Measurements from ENCODE around the gene NUDT9. TPM values are rescaled to one million over a fixed set of nuclear protein-coding genes. Genes with fewer than 3 reads are reported as not detected.
A peak's percentile ranks its signal among the peaks of the same experiment; 100 is the strongest.
"Not testable (repeated sequence)": the region's sequence is repeated elsewhere in the genome, so short reads cannot be mapped to it uniquely, and the experiment has no call there.

NUDT9 gene
- total and polyA plus RNA-seq, 7 experiments from 2014 or later: 9.7 to 22.8 (median 16.0) TPM

- Mint-ChIP-seq H3K4me1 (peaks cover 0 to 9% (median 5%) of the 10 kb centered on the region in 7 donors), H3K4me3 (no peak overlapping the region), H3K27ac (no peak overlapping the region), H3K27me3 (peaks cover 0 to 3% (median 0%) of the 10 kb centered on the region in 5 donors), H3K36me3 (no peaks in the 10 kb centered on the region), H3K9me3 (no peaks in the 10 kb centered on the region)
- DNase-seq (no peak), ATAC-seq (no peak)
- Histone ChIP-seq H3K4me3 (ENCODE audit: low read length) (no peak overlapping the region), H3K9me3 (ENCODE audit: control insufficient read depth in 2 of 3, low read length in 3 of 3) (peaks cover 0 to 6% (median 0%) of the 10 kb centered on the region in 3 experiments), H3K27ac (ENCODE audit: low read depth, low read length) (no peak overlapping the region), H3K4me1 (ENCODE audit: control insufficient read depth in 2 of 2, insufficient read depth in 2 of 2, low read length in 2 of 2) (no peaks in the 10 kb centered on the region), H3K27me3 (ENCODE audit: control insufficient read depth in 2 of 2, insufficient read depth in 2 of 2, low read length in 2 of 2) (no peaks in the 10 kb centered on the region), H3K36me3 (ENCODE audit: control insufficient read depth in 2 of 3, insufficient read depth in 3 of 3, low read length in 3 of 3) (no peaks in the 10 kb centered on the region)
- intact Hi-C loops (cut with micrococcal nuclease): loop anchor here (5.0 to 10.0 kb wide), 5 partner anchors 464 to 1198 kb away; partner anchors contain the start of genes AFF1 (in 1 of the 2), HERC3 (in 1 of the 2), HERC6 (in 1 of the 2) and PPM1K (in 1 of the 2)
- ChIA-PET POLR2A (no interaction called here), CTCF (no interaction called here)
Measured at GRCh38 chr4:87399148-87399547, 23.2 kb upstream of the NUDT9 start.

DNA sequence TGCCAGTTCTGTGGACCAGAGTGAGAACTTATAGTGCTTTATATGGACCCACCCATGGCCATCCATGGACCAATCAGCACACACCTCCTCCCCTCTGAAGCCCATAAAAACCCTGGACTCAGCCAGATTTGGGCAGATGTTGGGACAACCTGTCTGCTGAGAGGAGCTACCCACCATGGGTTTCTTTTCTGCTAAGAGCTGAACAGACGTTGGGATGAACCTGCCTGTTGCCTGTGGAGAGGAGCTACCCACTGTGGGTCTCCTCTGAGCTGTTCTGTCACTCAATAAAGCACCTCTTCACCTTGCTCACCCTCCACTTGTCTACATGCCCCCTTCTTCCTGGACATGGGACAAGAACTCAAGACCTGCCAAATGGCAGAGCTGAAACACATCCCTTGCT lies 22.4 kb upstream of the NUDT9 start:
- H3K27ac Mint-ChIP-seq: no peak overlapping the region

DNA sequence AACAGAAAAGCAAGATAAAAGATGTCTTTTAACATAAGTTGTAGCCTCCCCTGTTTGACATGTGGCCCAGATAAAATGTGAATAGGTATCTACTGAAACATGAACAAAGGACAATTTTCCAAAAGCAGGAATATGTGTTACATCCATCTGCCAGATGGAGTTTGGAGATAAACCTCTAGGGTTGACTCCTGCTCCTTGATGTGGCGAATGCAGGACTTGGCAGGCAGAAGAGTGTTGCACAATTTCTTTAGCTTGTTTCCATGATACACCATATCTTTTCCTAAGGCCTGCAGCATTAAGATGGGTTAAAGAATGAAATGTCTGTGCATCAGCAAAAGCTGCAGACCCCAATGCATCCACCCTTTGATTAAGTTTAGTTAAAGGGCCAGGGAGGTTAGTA lies 18.6 kb upstream of the NUDT9 start:
- not testable (repeated sequence) for H3K36me3 Mint-ChIP-seq, DNase-seq

More for the DNA sequence above, 22.4 kb upstream of the NUDT9 start:
- Mint-ChIP-seq H3K4me1 (peaks cover 0 to 4% (median 1%) of the 10 kb centered on the region in 7 donors), H3K27me3 (peaks cover 0 to 6% (median 0%) of the 10 kb centered on the region in 5 donors), H3K36me3 (no peaks in the 10 kb centered on the region), H3K9me3 (no peaks in the 10 kb centered on the region), H3K4me3 (no peak overlapping the region)
- no peaks in the 10 kb centered on the region for H3K36me3 ChIP-seq (ENCODE audit: control insufficient read depth in 2 of 3, insufficient read depth in 3 of 3, low read length in 3 of 3)
- ATAC-seq: no peak
- no peak overlapping the region for H3K4me3 ChIP-seq (ENCODE audit: low read length)
- ChIA-PET CTCF (no interaction called here), POLR2A (interaction anchor here (1.0 kb wide), 1 partner anchor 9 kb away, joined by 4 read pairs; the partner anchor contains the start of gene HSD17B11)
- H3K27ac ChIP-seq (ENCODE audit: low read depth, low read length): no peak overlapping the region
- DNase-seq: no peak
- H3K27me3 ChIP-seq (ENCODE audit: control insufficient read depth in 2 of 2, insufficient read depth in 2 of 2, low read length in 2 of 2): no peaks in the 10 kb centered on the region
- intact Hi-C loops (cut with micrococcal nuclease): loop anchor here (5.0 to 10.0 kb wide), 5 partner anchors 465 to 1197 kb away; partner anchors contain the start of genes AFF1 (in 1 of the 2), HERC3 (in 1 of the 2), HERC6 (in 1 of the 2) and PPM1K (in 1 of the 2)
- peaks cover 0 to 6% (median 0%) of the 10 kb centered on the region in 3 experiments for H3K9me3 ChIP-seq (ENCODE audit: control insufficient read depth in 2 of 3, low read length in 3 of 3)
- no peaks in the 10 kb centered on the region for H3K4me1 ChIP-seq (ENCODE audit: control insufficient read depth in 2 of 2, insufficient read depth in 2 of 2, low read length in 2 of 2)

DNA sequence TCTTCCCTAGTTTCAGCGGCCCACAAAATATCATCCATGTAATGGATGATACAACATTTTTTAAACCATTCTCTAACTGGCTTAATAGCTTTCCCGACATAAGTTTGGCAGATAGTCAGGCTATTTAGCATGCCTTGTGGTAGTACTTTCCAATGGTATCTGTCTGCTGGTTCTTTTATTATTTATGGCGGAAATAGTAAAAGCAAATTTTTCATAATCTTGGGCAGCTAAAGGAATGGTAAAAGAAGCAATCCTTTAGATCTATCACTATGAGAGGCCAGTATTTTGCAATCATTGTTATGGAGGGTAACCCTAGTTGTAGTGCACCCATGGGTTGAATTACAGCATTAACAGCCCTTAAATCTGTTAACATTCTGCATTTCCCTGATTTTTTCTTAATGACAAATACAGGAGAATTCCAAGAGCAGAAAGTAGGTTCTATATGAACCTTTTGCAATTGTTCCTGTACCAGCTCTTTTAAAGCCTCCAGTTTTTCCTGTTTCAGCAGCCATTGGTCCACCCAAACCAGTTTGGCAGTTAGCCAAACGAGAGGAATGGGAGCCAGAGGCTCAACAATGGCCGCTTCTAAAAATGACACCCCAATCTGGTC lies 17.1 kb upstream of the NUDT9 start:
- peaks cover 14 to 23% (median 18%) of the 10 kb centered on the region in 5 donors for H3K27me3 Mint-ChIP-seq
- H3K27ac Mint-ChIP-seq: no peak overlapping the region
- Histone ChIP-seq H3K9me3 (ENCODE audit: control insufficient read depth in 2 of 3, low read length in 3 of 3) (no peaks in the 10 kb centered on the region), H3K27me3 (ENCODE audit: control insufficient read depth in 2 of 2, insufficient read depth in 2 of 2, low read length in 2 of 2) (no peaks in the 10 kb centered on the region), H3K27ac (ENCODE audit: low read depth, low read length) (no peak overlapping the region), H3K4me1 (ENCODE audit: control insufficient read depth in 2 of 2, insufficient read depth in 2 of 2, low read length in 2 of 2) (no peaks in the 10 kb centered on the region), H3K36me3 (ENCODE audit: control insufficient read depth in 2 of 3, insufficient read depth in 3 of 3, low read length in 3 of 3) (no peaks in the 10 kb centered on the region), H3K4me3 (ENCODE audit: low read length) (no peak overlapping the region)
- DNase-seq (no peak), ATAC-seq (no peak)
- peaks cover 0 to 2% (median 0%) of the 10 kb centered on the region in 11 donors for H3K9me3 Mint-ChIP-seq
- no peaks in the 10 kb centered on the region for H3K36me3 Mint-ChIP-seq
- intact Hi-C loops (cut with micrococcal nuclease): no loop called here
- no peak overlapping the region for H3K4me3 Mint-ChIP-seq
- POLR2A ChIA-PET: interaction anchor here (1.1 kb wide), 1 partner anchor 14 kb away, joined by 3 read pairs; no protein-coding TSS in a partner anchor
- peaks cover 6 to 23% (median 17%) of the 10 kb centered on the region in 7 donors for H3K4me1 Mint-ChIP-seq
- CTCF ChIA-PET: no interaction called here

More for the DNA sequence above, 18.6 kb upstream of the NUDT9 start:
- Mint-ChIP-seq H3K4me1 (peaks cover 6 to 23% (median 17%) of the 10 kb centered on the region in 7 donors), H3K27me3 (peaks cover 0 to 12% (median 7%) of the 10 kb centered on the region in 5 donors)
- H3K27ac Mint-ChIP-seq; CTCF ChIA-PET; intact Hi-C loops (cut with micrococcal nuclease); ATAC-seq; H3K4me3 Mint-ChIP-seq; H3K36me3 ChIP-seq (ENCODE audit: control insufficient read depth in 2 of 3, insufficient read depth in 3 of 3, low read length in 3 of 3); H3K27me3 ChIP-seq (ENCODE audit: control insufficient read depth in 2 of 2, insufficient read depth in 2 of 2, low read length in 2 of 2); H3K9me3 Mint-ChIP-seq; H3K27ac ChIP-seq (ENCODE audit: low read depth, low read length); H3K9me3 ChIP-seq (ENCODE audit: control insufficient read depth in 2 of 3, low read length in 3 of 3); POLR2A ChIA-PET; H3K4me1 ChIP-seq (ENCODE audit: control insufficient read depth in 2 of 2, insufficient read depth in 2 of 2, low read length in 2 of 2); H3K4me3 ChIP-seq (ENCODE audit: low read length): not testable (repeated sequence)

GRCh38 chr4:87406462-87406861 lies 15.9 kb upstream of the NUDT9 start:
- no peaks in the 10 kb centered on the region for H3K27me3 ChIP-seq (ENCODE audit: control insufficient read depth in 2 of 2, insufficient read depth in 2 of 2, low read length in 2 of 2)
- ChIA-PET CTCF (interaction anchor here (0.9 kb wide), 1 partner anchor 197 kb away, joined by 3 read pairs; no protein-coding TSS in a partner anchor), POLR2A (no interaction called here)
- H3K4me1 ChIP-seq (ENCODE audit: control insufficient read depth in 2 of 2, insufficient read depth in 2 of 2, low read length in 2 of 2): no peaks in the 10 kb centered on the region
- ATAC-seq: peak; percentile 31
- H3K27ac Mint-ChIP-seq: peak overlapping the region in 6 of 9 donors; percentile 2 to 82 (median 60)
- intact Hi-C loops (cut with micrococcal nuclease): loop anchor here (2.0 kb wide), 2 partner anchors 16 kb away; partner anchors contain the start of genes HSD17B11 (in 1 of the 2) and NUDT9 (in 1 of the 2)
- peaks cover 6 to 23% (median 17%) of the 10 kb centered on the region in 7 donors for H3K4me1 Mint-ChIP-seq
- peak overlapping the region; percentile 19 to 76 (median 58) for H3K4me3 Mint-ChIP-seq
- H3K9me3 Mint-ChIP-seq: peaks cover 0 to 2% (median 0%) of the 10 kb centered on the region in 11 donors
- peaks cover 15 to 25% (median 22%) of the 10 kb centered on the region in 5 donors for H3K27me3 Mint-ChIP-seq
- H3K9me3 ChIP-seq (ENCODE audit: control insufficient read depth in 2 of 3, low read length in 3 of 3): no peaks in the 10 kb centered on the region
- H3K36me3 Mint-ChIP-seq: no peaks in the 10 kb centered on the region
- no peak overlapping the region for H3K27ac ChIP-seq (ENCODE audit: low read depth, low read length)
- H3K36me3 ChIP-seq (ENCODE audit: control insufficient read depth in 2 of 3, insufficient read depth in 3 of 3, low read length in 3 of 3): no peaks in the 10 kb centered on the region
- H3K4me3 ChIP-seq (ENCODE audit: low read length): no peak overlapping the region
- peak in 1 of 9 donors; percentile 18 for DNase-seq

DNA sequence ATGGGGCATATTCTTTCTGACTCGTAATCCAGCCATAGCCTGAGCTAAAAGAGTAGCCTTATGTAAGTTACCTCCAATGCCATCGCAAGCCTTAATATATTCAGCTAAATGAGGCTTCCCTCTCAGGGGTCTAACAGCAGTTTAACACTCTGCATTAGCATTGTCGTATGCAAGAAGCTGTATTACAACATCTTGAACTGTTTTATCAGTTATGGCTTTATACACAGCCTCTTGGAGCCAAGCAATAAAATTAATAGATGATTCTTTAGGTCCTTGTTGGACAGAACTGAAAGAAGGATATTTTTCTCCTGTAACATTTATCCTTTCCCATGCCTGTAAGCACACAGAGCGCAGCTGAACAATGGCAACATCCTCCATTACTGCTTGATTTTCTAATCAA lies 15.5 kb upstream of the NUDT9 start:
- intact Hi-C loops (cut with micrococcal nuclease): loop anchor here (2.0 kb wide), 2 partner anchors 16 kb away; partner anchors contain the start of genes HSD17B11 (in 1 of the 2) and NUDT9 (in 1 of the 2)
- ChIA-PET POLR2A (interaction anchor here (1.4 kb wide), 1 partner anchor 16 kb away, joined by 5 read pairs; the partner anchor contains the start of gene HSD17B11), CTCF (interaction anchor here (0.9 kb wide), 1 partner anchor 197 kb away, joined by 3 read pairs; no protein-coding TSS in a partner anchor)
- Mint-ChIP-seq H3K4me1 (peaks cover 6 to 23% (median 17%) of the 10 kb centered on the region in 7 donors), H3K4me3 (peak overlapping the region; percentile 18 to 76 (median 58)), H3K27ac (peak overlapping the region in 5 of 9 donors; percentile 2 to 72 (median 52)), H3K27me3 (peaks cover 15 to 25% (median 22%) of the 10 kb centered on the region in 5 donors)
- ATAC-seq; H3K27ac ChIP-seq (ENCODE audit: low read depth, low read length); H3K4me1 ChIP-seq (ENCODE audit: control insufficient read depth in 2 of 2, insufficient read depth in 2 of 2, low read length in 2 of 2); DNase-seq; H3K4me3 ChIP-seq (ENCODE audit: low read length); H3K27me3 ChIP-seq (ENCODE audit: control insufficient read depth in 2 of 2, insufficient read depth in 2 of 2, low read length in 2 of 2); H3K36me3 ChIP-seq (ENCODE audit: control insufficient read depth in 2 of 3, insufficient read depth in 3 of 3, low read length in 3 of 3); H3K9me3 Mint-ChIP-seq; H3K9me3 ChIP-seq (ENCODE audit: control insufficient read depth in 2 of 3, low read length in 3 of 3); H3K36me3 Mint-ChIP-seq: not testable (repeated sequence)

Data from naive thymus-derived CD4-positive, alpha-beta T cell (primary cell).